Erythroblast (primary cell): ENCODE results near the gene EDAR.

ENCODE experiments used
- GATA1 ChIP-seq: IDR thresholded peaks from 2 replicates; pipeline ENCODE4 v1.6.1; 2011; ENCODE audit warnings: low read depth, mild to moderate bottlenecking, control low read depth, low read length, moderate library complexity
- POLR2A ChIP-seq: IDR thresholded peaks from 2 replicates; pipeline ENCODE4 v1.6.1; 2011; ENCODE audit warnings: mild to moderate bottlenecking, low read length

- TF ChIP-seq POLR2A (no peak), GATA1 (no peak)
Measured at GRCh38 chr2:108958002-108958401, 31.0 kb downstream of the EDAR start.
